NCI-H2029 (cell line): ENCODE data around the gene STXBP2.

Experiments
- DNase-seq: peaks from one replicate; lab custom pipeline; 2025; lab: John Stamatoyannopoulos, UW

The STXBP2 gene

DNA sequence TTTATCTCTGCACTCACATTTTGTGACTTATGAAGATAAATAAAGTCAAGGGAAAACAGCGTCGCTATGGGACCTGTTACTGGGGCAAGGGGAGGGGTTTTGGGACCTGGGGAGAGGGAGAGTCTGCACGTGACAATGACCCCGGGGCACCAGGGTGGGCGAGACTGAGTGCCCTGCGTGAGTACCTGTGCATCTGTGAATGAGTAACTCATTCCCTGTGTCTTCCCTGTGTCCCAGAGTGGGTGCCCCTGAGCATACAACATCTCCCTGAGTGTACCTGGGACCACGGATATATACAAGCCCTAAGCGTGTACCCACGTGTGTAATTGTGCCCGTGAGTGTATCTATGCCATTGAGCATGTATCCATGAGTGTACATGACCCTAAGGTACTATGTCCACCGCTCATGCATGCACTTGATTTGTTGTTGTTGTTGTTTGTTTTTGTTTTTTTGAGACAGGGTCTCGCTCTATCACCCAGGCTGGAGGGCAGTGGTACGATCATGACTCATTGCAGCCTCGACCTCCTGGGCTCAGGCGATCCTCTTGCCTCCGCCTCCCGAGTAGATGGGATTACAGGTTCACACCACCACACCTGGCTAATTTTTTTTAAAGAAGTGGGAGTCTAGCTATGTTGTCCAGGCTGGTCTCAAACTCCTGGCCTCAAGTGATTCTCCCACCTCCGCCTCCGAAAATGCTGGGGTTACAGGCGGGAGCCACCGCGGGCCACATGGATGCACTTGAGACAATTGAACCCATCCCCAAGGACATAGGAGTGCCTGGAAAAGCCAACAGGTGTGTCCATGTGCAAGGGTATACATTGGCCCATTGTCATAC, 43.1 kb downstream of the STXBP2 start:
- no peak for DNase-seq

DNA sequence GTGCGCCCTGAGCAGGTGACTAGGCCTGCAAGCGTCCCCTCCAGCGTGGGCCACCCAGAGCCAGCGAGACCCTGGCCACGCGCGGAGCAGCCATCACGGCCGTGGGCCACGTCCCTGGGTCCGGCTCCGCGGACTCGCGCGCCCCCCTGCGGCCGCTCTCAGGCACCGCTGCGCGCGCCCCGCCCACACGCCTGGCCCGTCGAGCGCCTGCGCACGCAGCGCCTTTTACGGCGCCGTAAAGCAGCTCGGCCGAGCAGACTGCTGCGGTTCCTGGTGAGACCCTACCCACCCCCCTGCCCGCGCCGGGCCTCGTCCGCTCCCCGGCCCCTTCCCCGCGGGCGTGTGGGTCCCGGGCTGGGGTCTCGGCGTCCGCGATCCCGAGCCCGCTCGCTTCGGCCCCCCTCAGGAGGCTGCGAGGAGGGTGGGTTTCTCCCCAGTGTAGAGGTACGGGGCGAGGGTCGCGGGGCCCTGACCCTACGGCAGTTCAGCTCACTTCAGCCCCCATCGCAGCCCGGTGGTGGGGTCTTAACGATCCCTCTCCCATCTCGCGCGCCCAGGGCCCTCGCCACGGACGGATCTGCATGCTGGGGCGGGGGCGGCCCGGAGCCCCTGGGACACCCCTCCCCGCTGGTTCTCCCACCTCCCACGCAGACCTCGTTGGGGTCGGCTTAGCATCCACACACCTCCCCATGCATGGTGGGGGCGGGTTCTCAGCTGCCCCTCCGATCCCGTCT, 43.9 kb downstream of the STXBP2 start, which contains the start of gene TRAPPC5:
Gene TRAPPC5 (plus strand): TSS at position 228 of the 734 bp plus-strand sequence. CDS start 1,421 bp downstream, outside the sequence.
- DNase-seq, result peak; percentile 85

DNA sequence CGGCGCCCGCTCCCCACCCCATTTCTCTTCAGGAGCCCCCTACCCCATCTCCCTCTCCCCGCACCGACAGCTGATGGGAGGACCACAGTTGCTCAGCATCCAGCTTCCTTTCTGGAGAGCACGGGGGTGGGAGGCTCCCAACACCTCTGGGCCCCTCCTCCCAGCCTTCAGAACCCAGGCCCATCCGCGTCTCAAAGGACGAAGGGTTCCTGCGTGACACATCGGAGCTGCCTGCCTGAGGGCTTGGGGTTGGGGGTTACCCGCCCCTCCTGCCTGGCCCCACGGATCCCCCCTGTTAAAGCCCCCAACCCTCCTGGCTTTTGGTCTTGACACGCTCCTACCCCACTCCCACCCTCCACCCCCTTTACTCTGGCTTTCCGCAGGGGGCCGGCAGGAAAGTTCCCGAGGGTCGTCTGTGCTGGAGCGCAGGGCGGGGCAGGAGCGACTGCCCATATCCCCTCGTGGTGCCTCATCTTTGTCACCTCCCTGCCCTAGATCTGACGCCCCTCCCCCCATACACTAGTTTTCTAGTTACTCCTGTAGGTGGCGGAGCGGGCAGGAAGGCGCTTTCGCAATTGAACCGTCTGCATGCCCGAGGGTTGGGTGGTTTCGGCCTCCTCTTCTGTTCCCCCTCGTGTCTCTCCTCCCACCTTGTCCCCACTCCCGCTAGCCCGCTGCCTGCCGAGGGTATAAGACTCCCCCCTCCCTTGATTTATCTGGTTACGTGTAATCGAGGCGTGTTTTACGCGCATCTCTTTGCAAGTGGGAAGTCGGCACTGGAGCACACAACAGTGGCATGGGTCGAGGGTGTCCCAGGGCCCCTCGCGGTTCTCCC, 44.6 kb downstream of the STXBP2 start:
- DNase-seq, result peak; percentile 30

DNA sequence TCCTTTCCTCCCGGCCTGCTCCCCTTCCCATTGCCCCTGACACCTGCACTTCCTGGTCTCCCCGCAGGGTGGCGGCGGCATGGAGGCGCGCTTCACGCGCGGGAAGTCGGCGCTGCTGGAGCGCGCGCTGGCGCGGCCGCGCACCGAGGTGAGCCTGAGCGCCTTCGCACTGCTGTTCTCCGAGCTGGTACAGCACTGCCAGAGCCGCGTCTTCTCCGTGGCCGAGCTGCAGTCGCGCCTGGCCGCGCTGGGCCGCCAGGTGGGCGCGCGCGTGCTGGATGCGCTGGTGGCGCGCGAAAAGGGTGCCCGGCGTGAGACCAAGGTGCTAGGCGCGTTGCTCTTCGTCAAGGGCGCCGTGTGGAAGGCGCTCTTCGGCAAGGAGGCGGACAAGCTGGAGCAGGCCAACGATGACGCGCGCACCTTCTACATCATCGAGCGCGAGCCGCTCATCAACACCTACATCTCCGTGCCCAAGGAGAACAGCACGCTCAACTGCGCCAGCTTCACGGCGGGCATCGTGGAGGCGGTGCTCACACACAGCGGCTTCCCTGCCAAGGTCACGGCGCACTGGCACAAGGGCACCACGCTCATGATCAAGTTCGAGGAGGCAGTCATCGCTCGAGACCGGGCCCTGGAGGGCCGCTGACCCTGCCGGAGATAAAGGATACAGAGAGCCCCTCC, 45.4 kb downstream of the STXBP2 start:
- DNase-seq, result no peak

DNA sequence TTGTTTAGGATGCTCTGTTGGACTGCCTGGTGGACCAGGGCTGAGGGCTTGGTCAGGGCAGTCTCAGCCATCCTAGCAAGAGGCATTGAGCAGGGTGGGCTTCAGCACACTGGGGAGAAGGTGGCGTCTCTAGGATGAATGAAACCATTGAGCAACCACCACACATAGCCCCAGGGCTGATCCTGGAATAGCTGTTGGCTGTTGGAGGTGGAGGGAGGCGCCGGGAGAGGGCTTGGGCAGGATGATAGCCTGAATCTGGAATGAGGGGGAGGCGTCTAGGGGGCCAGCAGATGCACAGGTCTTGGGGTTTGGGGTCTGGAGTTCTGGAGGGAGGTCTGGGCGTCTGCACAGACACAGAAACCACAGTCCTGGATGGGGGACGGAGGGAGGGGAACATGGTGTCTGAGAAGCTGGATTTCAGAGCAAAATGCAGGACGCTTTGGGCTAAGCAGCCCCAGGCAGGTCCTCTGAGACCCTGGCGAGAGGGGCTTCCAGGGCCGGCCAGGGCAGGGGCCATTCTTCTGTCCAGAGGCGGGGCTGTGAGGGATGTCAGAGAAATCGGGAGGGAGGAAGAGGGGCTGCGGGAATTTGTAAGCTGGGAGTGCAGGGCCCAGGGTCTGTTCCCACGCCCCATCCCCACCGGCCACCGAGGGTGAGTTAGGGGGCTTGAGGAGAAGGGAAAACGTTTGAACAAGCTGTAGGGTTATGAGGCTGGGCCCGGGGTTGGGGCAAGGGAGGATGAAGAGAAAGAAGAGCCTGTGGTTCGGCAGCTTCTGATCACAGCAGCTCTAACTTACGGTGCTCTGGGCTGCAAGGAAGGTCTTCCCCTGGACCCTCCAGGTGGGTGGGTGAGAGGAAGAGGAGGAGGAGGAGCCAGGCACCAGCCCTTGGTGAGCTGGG, 48.9 kb downstream of the STXBP2 start:
- no peak for DNase-seq

DNA sequence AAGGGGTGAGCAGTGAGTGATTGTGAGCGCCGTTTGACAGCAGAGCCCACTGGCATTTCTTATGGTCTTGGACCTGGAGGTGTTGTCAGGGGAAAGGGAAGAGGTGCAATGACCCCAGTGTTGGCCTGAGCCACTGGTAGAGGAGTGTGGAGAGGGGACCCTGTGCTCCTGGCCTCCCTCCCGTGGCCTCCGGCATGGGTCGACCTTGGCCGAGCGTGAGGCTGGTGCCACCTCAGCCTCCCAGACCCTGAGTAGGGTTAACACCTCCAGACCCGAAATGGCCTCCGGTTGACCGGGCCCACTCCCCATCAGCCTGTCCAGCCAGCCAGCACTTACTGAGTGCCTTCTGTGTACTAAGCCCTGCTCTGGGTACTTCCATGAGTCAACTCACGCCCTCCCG, 50.3 kb downstream of the STXBP2 start:
- DNase-seq, result no peak

DNA sequence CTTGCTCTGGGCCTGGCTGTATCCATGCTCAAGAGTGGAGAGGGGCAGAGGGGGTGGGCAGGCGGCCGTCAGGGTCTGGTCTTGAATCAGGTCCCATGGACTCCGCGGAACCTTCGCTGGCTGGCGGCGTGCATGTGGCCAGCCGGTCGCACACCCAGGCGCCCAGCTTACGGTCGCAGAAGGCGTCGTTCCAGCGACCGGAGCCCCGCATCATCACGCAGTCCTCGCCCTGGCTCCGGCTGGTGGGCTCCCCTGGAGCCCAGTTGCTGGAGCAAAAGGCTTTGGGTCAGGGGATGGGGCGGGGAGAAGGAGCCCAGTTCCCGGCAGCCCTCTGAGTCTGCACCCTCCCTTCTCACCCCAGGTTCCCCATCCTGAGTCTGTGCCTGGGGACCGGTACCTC, 52.3 kb downstream of the STXBP2 start:
- no peak for DNase-seq

DNA sequence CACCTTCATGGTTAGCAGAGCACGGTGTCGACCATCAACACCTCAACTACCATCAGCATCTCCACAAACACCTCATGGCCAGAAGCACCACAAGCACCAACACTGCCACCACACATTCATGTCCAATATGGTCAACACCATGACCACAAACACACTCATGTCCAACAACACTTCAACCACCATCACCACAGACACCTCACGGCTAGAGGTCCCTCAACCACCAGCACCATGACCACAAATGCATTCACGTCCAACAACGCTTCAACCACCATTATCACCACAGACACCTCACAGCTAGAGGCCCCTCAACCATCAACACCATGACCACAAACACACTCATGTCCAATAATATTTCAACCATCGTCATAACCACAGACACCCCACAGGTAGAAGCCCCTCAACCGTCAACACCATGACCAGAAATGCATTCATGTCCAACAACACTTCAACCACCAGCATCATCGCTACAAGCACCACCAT, 53.9 kb downstream of the STXBP2 start:
- DNase-seq, result no peak

DNA sequence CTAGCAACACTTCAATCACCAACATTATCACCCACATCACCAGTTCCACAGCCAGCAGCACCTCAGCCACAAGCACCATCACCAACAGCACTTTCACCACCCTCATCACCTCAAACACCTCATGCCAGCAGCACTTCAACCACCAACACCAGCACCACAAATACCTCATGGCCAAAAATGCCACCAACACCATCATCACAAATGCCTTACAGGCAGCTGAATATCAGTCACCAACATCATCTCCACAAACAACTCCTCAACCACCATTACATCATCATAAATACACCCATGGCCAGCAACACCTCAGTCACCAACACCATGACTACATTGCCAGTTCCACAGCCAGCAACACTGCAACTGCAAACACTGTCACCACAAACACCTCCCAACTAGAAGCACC, 54.6 kb downstream of the STXBP2 start:
- DNase-seq, result no peak

DNA sequence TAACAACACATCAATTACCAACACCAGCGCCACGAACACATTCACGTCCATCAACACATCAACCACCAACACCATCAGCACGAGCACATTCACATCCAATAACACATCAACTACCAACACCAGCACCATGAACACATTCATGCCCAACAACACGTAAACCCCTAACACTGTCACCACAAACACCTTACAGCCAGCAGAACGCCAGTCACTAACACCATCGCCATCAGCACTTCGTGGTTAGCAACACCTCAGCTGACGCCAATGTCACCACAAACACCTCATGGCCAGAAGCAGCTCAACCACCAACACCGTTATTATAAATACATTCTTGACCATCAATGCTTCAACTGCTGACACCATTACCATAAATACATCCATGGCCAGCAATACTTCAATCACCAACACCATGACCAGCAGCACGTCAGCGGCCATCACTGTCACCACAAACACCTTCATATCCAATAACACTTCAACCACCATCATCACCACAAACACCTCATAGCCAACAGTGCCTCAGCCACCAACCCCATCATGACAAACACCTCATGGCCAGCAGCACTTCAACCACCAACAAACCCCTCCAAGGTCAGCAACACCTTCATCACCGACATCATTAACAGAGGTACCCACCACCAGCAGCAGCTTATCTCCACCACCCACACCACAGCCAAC, 55.6 kb downstream of the STXBP2 start:
- no peak for DNase-seq

DNA sequence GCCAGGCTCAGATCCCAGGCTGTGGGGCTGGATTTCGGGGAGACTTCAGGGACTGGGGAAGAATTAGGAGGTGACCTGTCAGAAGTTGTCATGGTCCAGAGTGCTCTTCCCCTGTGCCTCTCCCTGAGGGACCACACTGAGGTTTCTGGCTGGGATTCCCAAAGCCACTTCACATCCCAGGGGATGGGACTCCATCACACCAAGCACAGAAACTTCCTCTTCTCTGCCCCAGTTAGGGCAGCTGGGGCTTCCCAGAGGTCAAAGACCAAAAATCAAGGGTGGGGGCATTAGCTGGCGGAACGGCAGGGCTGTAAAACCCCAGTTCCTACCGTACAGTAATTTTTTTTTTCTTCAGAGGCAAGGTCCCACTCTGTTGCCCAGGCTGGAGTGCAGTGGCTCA, 57.6 kb downstream of the STXBP2 start:
- DNase-seq, result no peak
